Occipital lobe (tissue), 2 donors: ENCODE data around the gene GATA5. TPM values are rescaled to one million over a fixed set of nuclear protein-coding genes. Genes with fewer than 3 reads are reported as not detected.

Experiments used
- DNase-seq: peaks from one replicate; lab custom pipeline; 2025; lab: John Stamatoyannopoulos, UW
- total RNA-seq: library from RNA; depleted of rRNA; stranded (reverse); fragments of >200 nt; gene quantifications from one replicate; pipeline ENCODE4 v1.2.3, GENCODE V29; 2014

The GATA5 gene
- total RNA-seq, 1 donor from 2014 or later = 0.16 TPM

DNA sequence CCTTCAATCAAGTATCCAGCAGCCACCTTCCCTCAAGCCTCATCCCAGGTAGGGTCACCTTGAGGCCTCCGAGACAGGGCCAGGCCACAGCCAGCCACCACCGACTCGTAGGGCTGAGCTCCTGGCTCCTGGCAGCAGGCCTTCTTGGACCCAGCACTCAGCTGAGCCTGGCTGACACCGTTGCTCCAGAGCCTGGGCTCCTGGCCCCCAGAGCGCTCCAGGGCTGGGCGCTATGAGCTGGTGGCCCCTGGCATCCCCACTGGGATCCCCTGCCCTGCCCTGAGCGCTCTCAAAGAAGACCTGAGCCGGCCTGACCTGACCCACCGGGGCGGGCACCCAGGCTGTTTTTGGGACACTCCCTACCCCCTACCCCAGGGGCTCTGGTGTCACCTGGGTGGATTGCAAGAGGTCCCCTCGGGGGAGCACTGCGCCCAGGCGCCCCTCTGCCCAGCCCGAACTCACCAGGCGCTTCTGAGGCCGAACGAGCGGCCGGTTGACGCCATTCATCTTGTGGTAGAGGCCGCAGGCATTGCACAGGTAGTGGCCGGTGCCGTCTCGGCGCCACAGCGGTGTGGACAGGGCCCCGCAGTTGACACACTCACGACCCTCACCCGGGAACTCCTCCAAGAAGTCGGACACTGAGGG is 2.7 kb downstream of the GATA5 start:
- no peak for DNase-seq

DNA sequence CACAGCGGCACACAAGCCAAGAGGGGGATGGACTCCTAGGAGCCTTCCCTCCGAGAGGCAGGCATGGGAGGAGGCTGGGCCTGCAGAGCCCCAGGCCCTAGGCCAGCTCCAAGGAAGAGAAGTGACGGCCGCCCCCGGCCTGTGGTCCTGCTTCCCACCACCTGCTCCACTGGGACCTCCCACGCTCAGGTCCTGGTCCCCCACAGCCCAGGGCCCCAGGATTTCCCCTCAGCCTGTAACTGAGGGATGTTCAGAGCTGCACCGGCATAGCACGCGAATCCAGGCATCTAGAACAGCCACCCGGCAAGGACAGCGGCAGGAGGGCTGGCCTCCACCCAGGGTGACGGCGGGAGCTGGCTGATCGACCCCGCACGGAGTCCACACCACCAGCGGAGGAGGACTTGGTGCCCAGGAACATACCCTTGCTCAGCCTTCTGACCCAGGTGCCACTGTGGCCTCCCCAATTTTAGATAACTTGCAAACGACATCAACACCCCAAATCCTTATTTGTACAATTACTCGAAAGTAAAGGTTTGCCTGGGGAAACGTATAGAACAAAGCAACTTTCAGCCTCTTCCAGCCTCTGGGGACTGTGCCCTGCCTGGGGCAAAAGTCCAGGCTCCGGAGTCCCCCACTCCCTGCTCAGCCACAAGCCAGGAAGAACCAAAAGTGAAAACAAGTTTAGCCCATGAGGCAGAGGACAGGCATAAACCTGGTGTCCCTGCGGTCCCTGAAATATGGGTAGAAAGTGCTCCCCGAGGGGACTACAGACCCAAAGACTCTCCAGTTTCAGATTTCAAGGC is 3.5 kb downstream of the GATA5 start:
- DNase-seq = no peak

DNA sequence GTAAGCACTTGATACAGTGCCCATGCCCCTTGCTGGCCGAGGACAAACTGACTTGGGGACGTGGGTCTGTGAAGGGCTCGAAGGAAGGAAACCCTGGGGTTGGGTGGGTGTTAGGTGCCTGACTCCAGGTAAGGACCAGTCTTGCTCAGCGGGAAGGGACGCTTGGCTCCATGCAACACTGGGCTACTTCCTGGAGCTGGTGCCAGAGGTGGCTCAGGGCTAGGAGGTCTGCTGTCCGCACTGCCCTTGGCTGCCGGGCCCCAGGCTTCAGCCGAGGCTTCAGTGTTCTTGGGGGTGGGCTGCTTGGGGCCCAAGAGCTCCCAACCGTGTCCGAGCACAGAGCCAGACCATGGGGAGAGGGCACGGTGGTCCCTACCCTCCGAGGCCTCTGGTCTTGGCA is 5.3 kb downstream of the GATA5 start:
- no peak for DNase-seq

DNA sequence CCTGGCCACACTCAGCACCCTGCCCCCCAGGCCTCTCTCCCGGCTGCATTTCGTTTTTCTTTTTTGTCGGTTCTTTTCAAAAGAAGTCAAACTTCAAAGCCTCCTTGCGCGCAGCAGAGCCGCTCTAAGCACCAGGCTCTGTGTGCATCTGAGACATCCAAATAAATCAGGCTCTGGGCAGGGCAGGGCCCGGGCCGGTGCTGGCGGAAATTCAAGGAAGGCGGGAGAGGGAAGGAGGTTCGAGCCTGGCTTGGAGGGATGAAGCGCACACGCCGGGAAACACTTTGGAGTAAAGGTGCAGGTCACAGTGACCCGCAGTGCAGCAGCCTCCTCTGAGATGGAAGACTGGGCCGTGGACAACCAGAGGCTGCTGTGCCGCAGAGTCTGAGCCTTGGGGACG is 5.8 kb downstream of the GATA5 start:
- no peak for DNase-seq

DNA sequence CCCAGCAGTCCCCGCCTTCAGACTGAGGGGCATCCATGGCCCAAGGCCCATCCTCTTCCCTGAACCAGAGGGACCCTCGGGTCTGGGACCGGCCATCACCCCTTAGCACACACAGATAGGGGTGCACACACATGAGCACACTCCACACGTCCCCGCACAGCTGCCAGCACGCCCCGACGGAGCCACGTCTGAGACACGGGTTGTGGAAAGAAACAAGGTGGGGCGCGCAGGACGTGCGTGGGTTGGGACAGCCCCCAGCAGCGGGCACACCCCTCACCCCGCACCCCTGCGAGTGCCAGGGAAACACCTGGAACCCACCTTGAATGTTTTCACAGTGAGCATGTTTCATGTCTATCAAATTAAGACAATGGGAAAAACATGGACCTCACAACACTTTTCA is 6.4 kb downstream of the GATA5 start:
- no peak for DNase-seq

DNA sequence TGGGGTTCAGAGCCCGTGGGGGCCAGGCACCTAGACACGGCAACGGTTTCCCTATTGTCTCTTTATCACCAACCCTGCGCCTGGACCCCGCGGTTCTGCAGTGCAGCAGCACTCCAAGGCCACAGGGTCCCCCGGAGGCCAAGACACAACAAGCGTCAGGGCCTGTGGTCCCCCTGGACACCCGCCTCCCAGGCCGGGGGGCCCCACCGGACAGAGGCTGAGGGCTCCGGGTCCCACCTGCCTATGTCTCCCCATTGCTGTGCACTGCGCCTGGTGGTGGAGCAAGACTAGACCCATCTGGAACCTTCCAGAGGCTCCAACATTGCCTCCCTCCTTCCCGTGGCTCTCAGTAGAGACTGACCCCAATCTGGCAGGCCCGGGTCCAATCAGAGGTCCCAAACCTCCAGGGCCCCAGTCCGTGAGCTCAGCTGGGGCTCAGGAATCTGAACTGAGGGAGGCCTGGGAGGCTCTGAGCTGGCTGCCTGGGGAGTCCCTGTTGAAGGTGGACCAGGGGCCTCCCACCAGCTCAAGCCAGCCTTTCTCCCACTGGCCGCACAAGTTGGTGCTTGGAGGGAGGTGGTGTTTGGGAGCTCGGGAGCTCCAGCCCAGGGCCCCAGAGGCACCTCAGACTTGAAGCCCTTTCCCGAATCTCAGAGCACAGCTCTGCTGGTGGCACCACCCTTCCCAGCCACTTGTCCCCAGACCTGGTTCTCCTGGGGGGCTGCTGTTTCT is 8.8 kb downstream of the GATA5 start:
- no peak for DNase-seq

DNA sequence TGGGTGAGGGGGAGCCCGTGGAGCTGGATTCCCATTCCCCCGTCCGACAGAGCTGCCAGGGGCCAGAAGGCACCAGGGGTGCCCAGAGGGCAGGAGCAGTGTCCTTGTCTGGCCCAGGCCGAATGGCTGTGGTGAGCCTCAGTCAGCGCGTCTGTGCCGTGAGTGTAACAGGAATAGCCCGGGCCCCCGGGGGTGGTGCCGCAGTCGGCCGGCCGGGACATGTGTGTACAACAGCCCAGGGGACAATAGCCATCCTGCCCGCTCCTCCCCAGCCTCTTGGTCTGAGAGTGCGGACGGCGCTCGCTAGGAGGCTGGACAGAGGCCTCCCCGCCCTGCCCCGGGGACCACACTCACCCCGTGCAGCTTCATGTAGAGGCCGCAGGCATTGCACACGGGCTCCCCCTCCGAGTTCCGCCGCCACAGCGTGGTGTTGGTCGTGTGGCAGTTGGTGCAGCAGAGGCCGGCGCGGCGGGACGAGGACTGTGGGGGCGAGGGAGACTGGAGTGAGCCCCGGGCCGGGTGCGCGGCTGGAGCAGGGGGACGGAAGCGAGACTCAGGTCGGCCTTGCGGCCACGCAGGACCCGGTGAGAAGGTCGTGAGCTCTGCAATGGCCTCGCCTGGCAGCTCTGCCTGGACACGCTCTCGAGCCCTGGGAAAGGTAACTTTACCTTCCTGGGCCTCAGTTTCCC is 9.6 kb downstream of the GATA5 start:
- DNase-seq = no peak

DNA sequence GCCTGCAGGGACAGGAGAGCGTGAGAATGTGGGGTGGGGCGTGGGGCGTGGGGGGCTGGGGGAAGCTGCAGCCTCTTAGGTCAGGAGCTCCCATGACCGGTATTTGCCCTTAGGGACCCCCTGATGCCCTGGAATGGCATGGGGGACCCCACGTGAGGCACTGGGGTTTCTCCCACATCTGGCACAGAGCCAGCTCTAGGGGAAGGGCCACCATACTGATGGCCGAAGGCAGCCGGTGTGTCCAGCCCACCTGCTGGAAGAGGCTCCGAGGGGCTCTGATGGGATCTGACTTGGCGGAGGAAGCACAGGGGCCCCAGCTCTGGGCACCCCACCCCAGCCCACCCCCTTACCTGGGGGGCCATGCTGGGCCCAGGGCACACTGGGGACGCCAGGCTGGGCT is 10.8 kb downstream of the GATA5 start:
- no peak for DNase-seq

DNA sequence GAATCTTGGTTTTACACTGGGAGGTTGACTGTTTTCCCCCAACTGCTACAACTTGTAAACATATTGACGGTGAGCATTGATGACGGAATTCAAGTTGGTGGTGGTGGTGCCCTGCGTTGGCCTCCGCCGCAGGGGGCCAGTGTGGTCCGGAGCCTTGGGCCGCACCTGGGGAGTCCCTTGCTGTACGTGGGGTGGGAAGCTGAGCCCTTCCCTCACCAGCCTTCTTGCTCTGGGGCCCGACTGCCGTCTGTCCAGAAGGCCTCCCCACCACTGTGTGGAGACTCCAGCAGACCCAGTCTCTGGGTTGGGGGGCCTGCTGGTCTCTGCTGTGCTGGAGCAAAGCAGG is 11.4 kb downstream of the GATA5 start:
- DNase-seq = no peak

DNA sequence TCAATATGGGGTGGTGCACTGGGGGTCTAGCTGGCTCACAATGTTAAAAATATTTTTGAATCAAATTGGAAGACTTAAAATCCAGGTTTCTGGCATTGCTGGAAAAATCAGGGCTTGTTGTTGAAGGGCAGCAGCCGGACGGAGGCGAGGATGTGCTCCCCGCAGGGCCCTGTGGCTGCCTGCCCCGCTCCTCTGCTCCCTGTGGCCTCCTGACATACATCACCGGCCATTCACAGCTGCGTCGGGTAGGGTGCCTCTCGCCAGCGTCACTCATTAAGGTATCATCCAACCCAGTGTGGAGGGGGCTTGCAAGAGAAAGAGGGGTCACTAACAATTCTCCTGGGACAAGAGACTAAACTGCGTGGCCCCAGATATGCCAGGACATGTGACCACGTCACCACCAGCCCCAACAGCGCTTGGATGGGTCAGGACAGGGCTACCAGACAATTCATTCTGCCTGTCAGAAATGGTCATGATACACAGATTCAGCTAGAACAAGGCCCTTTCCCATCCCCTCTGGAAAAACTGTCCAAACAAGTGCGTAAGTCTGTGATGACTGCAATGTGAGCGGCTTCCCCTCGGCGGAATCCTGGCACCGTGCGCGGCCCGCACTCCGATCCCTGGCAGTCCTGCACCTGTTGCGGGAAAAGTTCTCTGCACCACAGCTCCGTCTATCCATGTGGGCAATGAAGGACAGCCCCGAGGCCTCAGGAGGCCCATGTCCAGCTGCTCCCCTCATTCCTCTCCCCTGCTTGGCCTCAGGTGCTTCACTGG is 12.0 kb downstream of the GATA5 start:
- no peak for DNase-seq

DNA sequence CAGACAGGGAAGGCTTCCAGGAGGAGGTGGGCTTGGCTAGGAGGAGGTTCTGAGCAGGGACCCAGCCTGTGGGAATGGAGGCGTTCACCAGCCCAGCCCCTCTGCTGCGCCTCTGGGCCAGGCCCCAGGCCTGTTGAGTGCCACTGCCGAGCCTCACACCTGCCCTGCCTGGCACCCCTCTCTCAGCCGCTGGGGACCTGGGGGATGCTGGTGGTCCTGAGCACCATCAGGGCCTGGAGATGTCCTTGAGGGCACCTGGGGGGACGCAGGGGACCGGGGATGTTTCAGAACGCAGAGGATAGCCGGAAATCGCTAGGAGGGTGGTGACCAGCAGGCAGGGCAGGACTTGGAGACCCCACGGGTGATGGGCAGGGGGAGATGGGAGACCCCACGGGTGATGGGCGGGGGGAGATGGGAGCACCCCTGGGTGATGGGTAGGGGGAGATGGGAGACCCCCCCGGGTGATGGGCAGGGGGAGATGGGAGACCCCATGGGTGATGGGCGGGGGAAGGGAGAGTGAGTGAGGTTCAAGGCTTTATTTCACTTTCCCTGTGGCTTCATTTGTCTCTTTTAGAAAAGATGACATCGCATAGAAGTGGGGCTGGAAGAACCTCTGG is 12.7 kb downstream of the GATA5 start:
- DNase-seq = no peak

DNA sequence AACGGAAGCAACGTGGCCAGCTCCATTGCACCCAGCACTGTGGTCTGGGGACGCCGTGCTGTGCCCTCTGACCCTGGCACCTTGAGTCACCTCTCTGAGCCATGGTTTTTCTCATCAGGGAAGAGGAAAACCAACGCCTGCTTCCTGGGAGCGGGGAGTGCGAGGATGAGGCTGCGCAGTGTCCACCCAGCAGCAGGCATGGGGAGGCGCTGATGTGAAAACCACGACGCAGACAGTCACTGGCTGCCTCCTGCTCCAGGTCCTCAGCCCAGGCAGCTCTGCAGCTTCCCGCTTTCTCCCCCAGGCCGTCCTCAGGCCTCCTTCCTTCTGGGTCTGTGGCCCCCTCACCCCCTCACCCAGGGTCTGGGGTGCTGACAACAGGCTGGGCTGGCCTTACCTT is 14.0 kb downstream of the GATA5 start:
- DNase-seq = no peak

DNA sequence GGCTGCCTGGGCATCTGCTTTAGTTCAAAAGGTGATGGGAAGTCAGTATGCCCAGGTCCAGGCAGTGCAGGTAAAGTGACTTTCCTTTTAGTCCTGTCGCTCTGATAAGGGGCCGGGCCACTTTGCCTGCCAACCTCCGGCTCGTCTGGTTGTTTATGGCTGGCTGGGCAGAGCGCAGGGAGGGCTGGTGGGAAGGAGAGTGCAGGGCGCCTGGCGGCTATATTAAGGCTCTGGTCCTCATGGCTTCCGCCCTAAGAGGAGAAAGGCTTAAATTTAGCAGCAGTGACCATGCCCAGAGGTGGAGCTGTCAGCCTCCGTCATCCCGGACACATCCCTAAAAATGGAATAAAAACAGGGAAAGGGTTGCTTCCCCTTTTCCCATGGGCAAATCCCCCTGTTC is 14.6 kb downstream of the GATA5 start:
- no peak for DNase-seq

DNA sequence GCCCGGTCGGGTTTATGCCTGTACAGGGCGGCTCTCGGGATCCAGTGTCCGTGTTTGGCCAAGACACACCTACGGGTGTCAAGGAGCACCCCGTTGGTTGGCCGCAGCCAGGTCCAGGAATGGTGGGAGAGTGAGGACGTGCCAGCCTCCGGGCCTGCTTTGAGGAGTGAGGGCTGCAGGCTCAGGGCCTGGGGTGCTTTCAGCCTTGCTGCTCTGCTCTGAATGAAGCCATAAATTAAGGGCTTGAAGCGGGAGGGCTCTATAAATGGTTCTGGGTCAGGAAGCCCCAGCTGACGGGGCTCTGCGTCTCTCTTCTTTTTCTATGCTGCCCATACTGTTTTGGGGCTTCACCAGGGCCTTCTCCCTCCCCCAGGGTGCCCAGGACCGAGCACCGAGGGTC is 15.1 kb downstream of the GATA5 start:
- no peak for DNase-seq

DNA sequence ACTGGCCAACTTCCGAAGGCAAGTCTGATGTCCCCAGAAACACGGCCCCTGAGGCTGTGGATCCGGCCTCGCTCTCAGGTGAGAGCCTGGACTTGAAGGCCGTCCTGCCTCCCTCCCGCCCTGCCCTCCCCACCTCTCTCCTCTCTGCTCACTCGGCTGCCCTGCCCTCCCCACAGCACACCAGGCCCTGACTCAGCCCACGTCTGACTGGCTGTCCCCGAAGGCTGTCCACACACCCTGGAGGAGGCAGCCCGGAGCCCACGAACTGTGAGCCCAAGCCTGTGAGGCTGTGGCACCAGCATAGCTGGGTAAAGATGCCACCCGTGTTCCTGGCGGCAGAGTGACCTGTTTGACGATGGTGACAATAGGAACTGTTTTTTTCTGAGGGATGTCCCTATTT is 16.3 kb downstream of the GATA5 start:
- no peak for DNase-seq

DNA sequence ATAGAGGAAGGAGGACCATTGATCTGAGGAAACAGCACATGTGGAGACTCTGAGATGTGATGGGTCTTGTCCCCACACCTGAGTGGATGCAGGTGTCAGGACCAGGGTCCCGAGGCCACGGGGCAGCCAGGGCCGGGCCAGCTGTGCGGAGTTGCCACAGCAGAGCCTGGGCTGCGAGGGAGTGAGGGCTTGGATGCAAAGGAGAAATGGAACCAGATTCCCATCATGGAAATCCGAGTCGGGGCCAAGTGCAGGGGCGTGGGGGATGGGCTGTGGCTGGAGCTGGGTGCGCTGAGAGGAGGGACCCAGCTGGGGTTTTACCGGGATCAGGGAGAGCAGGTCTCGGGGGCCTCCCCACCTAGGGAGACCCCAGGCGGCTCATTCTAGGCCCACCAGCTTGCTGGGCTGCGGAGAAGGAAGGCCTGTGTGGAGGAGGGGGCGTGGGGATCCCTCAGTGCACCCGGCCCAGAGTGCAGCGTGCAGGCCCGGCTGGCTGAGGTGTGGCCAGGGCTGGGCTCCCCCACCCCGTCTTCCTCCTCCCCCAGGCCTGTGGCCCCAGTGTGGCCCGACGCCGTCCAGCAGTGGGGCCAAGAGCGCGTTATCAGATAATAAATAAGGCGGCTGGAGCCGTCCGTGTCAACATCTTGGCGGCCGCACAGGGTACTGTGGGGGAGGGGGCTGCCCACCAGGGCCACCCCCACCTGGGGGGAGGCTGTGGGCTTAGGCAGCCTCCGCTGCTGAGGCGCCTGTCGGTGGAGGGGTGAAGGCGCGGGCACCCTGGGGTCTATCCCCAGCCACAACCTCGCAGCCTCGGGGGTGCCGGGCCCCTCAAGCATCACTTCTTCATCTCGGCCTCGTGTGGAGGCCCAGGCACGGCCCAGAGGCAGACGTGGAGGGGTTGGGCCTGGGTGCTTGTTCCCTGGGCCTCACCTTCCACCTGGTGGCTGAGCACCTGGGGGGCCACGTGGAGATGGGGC is 17.2 kb downstream of the GATA5 start:
- DNase-seq = no peak

DNA sequence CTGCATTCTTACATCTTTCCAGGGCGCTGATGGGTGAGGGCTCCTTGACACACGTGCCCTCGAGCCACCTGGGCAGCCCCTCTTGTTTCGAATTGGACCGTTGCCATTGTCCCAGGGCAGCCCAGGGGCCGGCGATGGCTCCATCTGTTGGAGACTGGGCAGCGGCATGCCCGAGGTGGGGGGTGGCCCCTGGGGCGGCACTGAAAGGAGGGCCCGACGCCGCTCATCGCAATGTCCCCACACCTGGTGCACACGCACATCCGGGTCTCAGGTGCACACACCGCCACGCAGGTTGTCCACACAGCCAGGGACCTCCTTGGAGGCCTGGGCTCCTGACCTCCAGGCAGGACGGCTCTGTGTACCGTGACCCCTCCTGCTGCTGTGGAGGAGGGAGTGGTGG is 18.0 kb downstream of the GATA5 start:
- DNase-seq = no peak

DNA sequence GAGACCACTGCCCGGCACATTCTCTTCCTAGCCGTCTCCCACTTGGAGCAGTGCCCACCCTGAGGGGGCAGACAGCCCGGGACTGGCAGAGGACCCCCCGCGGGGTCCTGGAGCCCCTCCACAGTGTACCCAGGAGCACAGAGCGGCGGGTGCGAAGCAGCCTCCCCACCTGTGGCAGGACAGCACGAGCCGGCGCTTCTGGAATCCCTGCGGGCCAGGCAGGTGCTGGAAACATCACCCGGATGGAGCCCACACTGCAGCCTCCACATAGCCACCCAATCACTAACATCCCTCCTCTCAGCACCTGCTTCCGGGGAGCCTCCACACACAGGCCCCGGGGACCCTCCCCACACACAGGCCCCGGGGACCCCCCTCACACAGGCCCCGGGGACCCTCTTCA is 18.7 kb downstream of the GATA5 start:
- no peak for DNase-seq

DNA sequence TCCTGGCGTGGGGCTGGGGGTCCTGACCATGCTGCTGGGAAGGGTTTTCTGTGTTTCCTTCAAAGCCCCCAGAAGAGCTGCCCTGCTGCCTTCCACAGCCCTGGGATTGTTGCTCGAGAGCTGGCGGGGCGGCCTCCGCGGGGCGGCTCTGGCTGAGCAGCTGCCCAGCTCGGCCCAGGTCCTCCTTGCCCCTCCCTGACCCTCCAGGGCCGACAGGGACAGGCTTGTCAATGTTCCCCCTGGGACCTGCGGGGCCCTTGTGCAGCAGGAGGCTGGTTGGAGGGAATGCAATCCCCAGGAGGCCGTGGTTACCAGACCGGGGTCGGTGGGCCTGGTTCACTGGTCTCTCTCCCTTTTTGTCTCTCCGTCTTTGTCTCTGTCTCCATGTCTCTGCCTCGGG is 19.9 kb downstream of the GATA5 start:
- no peak for DNase-seq
